Measurements from ENCODE around the gene CCDC12. TPM values are rescaled to one million over a fixed set of nuclear protein-coding genes. Genes with fewer than 3 reads are reported as not detected.
A peak's percentile ranks its signal among the peaks of the same experiment; 100 is the strongest.

The CCDC12 gene
- total RNA-seq, 1 donor from 2014 or later, result 22.3 TPM

DNA sequence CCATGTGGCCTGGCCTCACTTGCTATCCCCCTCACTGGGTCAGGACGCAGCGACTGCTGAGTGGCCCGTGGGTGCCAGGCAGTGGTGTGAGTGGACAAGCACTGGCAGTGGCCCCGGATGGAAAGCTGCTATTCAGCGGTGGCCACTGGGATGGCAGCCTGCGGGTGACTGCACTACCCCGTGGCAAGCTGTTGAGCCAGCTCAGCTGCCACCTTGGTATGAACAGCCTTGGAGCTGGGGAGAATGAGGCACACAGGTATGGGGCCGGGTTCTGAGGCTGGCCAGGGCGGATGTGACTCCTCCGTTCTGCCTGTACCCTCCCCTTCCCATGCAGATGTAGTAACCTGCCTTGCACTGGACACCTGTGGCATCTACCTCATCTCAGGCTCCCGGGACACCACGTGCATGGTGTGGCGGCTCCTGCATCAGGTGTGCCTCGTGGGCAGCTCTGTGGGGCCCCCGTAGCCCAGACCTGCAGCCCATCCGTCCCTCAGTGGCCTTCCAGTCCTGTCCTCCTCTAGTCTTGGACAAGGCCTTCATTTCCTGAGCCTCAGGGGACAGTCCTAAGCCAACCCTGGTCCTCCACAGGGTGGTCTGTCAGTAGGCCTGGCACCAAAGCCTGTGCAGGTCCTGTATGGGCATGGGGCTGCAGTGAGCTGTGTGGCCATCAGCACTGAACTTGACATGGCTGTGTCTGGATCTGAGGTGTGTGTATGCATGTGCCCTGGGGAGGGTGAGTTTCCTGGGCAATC, 31.1 kb upstream of the CCDC12 start:
- no peak for DNase-seq (ENCODE audit: low read depth)

DNA sequence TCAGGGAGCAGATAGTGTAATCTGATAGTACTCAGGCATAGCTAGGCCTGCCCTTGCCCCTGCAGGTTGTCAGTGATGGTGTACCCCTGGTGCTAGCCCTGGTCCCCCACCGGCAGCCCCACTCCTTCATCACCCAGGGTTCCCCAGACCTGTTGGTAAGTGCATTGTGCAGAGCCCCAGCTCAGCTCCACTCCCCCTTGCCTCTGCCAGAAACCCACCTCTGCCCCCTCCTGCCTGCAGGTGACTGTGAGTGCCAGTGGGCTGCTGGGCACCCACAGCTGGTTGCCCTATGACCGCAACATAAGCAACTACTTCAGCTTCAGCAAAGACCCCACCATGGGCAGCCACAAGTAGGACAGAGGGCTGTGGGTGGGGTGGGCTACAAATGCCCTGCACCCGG, 30.5 kb upstream of the CCDC12 start:
- DNase-seq (ENCODE audit: low read depth), result no peak

DNA sequence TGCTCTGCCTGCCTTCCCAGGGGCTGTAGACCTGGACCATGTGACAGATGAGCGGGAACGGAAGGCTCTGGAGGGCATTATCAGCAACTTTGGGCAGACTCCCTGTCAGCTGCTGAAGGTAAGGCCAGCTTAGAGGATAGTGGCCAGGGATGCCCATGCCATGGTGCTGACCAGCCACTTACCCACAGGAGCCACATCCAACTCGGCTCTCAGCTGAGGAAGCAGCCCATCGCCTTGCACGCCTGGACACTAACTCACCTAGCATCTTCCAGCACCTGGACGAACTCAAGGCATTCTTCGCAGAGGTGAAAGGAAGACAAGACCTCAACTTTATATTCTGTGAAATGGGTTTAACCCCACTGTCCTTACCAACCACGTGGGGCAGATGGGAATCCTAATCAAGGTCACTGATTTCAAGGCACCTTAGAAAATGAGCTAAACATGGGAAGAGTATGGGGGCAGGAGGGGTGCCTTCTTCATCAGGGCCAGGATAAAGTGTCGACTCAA, 29.7 kb upstream of the CCDC12 start:
- no peak for DNase-seq (ENCODE audit: low read depth)

DNA sequence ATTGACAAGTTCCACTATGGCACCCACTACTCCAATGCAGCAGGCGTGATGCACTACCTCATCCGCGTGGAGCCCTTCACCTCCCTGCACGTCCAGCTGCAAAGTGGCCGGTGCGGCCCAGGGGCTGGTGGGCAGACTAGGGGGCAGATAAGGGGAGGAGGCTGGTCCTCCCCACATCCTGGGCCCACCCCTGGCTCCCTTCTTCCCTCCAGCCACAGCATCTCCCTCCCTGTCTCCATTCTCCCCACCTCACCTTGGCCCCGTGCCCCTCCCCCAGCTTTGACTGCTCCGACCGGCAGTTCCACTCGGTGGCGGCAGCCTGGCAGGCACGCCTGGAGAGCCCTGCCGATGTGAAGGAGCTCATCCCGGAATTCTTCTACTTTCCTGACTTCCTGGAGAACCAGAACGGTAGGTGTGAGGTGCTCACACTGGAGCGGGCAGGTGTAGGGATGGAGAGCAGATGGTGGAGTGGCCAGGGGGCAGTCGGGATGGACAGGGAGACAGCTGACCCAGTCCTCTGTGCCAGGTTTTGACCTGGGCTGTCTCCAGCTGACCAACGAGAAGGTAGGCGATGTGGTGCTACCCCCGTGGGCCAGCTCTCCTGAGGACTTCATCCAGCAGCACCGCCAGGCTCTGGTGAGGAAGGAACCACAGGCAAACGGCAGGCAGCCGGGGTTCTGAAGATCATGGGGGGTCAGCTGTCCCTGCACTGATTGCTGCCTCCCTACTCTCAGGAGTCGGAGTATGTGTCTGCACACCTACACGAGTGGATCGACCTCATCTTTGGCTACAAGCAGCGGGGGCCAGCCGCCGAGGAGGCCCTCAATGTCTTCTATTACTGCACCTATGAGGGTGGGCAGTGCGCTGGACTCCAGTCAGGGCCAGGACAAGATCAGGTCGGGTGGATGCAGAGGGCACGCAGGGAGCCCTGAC, 28.9 kb upstream of the CCDC12 start:
- DNase-seq (ENCODE audit: low read depth), result no peak

GRCh38 chr3:47004369-47005211, 28.0 kb upstream of the CCDC12 start:
- DNase-seq (ENCODE audit: low read depth), result no peak

DNA sequence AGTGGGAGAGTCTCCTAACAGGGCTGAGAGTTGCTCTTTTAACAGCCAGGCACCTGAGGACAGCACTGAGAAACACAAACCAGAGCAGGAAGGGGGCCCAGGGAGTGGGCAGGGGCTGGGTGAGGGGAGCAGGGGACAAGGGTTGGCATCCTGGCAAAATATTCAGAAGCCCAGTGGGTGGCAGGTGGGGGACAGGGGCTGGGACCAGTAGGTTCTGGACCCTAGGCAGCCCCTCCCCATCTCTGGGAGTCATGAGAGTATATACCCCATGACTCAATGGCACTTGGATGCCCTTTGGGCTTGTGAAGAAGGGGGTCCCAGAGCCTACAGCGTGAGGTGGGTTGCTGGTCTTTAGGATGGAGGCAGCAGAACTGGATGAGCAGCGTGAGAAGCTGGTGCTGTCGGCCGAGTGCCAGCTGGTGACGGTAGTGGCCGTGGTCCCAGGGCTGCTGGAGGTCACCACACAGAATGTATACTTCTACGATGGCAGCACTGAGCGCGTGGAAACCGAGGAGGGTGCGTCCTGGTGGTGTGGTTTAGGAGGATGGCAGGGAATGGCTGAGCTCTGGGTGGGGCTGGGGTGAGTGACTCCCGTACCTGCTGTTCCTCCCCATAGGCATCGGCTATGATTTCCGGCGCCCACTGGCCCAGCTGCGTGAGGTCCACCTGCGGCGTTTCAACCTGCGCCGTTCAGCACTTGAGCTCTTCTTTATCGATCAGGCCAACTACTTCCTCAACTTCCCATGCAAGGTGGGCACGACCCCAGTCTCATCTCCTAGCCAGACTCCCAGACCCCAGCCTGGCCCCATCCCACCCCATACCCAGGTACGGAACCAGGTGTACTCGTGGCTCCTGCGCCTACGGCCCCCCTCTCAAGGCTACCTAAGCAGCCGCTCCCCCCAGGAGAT, 27.2 kb upstream of the CCDC12 start:
- DNase-seq (ENCODE audit: low read depth), result no peak

GRCh38 chr3:47003056-47003410, 26.5 kb upstream of the CCDC12 start:
- DNase-seq (ENCODE audit: low read depth), result no peak

DNA sequence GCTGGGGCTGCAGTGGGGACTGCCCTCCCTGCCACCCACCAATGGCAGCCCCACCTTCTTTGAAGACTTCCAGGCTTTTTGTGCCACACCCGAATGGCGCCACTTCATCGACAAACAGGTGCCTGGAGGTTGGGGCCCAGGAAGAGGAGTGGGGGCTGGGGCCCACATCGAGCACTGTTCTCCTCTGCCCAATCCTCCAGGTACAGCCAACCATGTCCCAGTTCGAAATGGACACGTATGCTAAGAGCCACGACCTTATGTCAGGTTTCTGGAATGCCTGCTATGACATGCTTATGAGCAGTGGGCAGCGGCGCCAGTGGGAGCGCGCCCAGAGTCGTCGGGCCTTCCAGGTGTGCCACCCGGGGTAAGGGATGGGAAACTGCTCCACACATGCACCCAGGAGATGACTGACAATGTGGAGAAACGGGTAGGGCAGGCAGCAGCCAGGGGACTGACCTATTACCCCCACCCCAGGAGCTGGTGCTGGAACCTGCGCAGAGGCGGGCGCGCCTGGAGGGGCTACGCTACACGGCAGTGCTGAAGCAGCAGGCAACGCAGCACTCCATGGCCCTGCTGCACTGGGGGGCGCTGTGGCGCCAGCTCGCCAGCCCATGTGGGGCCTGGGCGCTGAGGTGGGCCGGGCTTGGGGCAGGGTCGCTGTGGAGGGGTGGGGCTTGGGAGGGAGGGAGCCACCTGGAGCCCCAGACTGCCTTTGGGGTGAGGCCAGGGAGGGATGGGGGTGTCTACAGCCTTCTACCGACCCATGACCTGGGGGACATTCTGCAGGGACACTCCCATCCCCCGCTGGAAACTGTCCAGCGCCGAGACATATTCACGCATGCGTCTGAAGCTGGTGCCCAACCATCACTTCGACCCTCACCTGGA, 25.9 kb upstream of the CCDC12 start:
- no peak for DNase-seq (ENCODE audit: low read depth)

- DNase-seq (ENCODE audit: low read depth), result no peak
These were observed 25.2 kb upstream of the CCDC12 start for GRCh38 chr3:47001731-47002170.

GRCh38 chr3:47000922-47001730, 24.6 kb upstream of the CCDC12 start:
- no peak for DNase-seq (ENCODE audit: low read depth)

DNA sequence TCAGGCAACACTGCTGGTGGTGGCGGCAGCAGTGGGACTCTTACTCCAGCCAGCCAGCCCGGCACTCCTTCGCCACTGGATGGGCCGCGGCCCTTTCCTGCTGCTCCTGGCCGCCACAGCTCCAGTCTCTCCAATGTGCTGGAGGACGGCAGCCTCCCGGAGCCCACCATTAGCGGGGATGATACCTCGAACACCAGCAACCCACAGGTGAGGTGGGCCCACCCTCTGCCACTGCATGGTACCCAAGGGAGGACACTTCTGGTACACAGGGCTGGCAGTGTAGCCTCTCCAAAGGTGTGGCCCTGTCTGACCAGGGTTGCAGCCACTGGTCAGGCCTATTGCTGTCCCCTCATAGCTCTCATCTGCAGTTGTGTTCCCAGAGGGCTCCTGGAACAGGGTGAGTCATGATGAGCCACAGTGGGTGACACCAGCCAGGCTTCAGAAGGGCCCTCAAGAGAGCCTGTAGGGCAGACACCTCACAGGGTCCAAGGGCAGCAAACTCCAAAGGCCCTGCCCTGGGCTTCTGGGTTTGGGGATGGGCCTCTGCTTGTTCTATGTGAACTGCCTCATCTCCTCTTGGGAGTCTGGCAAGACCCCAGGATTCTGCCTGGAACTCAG, 23.8 kb upstream of the CCDC12 start:
- no peak for DNase-seq (ENCODE audit: low read depth)

DNA sequence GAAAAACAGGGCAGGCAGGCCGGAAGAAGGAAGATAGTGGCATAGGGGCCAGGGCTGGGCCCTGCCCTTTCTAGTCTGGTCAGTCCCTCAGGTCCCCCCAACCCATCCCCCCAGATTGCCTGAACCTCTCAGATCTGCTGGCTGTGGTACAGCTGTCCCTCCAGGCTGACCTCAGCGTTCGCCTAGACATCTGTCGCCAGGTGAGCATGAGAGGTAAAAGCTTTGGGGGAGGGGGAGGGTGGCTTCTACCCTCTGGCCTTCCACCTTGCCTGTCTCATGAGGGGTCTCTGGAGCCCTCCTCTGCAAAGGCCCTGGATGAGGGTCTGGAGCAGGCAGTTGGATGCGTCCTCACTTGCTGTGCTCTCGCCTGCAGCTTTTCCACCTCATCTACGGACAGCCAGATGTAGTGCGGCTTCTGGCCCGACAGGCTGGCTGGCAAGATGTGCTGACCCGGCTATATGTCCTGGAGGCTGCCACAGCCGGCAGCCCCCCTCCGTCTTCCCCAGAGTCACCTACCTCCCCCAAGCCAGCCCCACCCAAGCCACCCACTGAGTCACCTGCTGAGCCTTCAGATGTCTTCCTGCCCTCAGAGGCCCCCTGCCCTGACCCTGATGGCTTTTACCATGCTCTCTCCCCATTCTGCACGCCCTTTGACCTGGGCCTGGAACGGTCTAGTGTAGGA, 23.1 kb upstream of the CCDC12 start:
- DNase-seq (ENCODE audit: low read depth), result no peak

DNA sequence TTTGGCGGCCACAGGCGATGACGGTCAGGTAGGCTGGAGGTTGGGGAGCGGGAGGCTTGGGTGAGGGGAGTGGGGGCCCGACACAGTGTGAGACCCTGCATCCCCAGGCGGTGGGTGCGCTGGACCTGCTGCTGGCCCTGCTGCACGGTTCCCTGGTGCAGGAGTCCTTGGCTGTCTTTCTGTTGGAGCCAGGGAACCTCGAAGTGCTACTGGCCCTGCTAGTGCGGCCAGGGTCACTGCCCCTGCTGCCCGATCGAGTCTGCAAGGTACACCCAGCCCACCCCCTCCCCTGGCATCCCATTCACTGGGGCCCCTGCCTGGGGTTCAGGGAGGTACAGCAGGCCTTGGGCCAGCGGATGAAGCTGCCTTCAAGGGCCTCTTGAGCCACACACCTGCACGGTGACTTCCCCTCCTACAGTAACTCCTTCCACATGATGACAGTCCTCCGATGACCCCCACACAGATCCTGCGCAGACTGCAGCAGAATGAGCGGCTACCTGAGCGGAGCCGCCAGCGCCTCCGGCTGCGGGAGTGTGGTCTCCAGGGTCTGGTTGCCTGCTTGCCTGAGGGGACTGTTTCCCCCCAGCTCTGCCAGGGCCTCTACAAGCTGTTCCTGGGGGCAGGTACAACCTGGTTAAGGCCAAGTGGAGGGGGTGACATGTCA, 22.4 kb upstream of the CCDC12 start:
- DNase-seq (ENCODE audit: low read depth), result no peak

DNA sequence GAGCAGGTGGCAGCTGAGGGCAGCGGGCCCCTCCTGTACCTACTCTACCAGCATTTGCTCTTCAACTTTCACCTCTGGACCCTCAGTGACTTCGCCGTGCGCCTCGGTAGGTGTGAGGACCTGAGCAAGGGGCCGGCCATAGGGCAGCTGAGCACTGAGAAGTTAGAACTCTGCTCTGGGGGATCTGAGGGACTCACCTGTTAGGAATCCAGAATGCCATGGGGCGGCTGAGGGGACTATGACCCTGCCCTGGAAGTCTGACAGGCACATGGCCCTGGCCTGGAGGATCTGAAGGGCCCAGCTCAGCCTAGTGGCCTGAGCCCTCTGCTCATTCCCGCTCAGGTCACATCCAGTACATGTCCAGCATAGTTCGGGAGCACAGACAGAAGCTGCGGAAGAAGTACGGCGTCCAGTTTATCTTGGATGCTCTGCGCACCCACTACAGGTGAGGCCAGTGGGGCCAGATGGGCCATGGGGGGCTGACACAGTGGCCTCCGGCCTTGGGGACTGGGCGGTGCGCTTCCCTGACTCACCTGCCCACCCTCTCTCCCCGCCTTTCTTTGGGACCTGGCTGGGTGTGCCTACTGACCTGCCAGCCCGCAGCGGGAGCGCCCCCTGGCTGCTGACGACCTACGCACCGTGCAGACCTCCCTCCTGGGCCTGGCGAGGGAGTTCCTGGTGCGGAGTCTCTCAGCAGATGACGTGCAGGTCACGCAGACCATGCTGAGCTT, 21.7 kb upstream of the CCDC12 start:
- DNase-seq (ENCODE audit: low read depth), result peak; percentile 33

DNA sequence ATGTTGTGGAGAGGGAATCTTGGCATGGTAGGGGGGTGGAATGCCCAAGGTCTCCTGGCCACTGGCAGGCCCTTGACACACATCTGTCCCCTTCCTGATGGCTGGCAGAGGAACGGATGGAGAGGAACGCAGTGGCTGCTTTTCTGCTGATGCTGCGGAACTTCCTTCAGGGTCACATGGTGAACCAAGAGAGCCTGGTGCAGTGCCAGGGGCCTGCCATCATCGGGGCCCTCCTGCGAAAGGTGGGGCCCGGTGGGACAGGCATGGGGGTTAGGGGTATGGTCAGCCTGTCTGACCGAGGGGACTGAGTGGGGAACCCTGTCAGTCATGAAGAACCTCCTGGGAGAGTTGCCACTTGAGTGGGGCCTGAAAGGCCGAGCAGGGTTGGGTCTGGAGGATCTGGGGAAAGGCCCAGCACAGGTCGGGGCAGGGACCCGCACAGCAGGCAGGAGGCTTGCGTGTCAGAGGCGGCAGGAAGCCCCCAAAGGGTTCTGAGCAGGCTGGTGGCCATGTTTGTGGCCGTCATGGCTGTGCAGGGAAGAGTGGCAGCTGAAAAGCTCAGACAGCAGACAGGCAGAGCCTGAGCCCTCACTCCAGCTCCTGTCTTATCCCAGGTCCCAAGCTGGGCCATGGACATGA, 21.0 kb upstream of the CCDC12 start:
- no peak for DNase-seq (ENCODE audit: low read depth)

Measured in renal cortical epithelial cell (primary cell).